ENCODE measurements around the gene NCKAP1. TPM values are rescaled to one million over a fixed set of nuclear protein-coding genes. Genes with fewer than 3 reads are reported as not detected.

Gene NCKAP1
- polyA plus RNA-seq, 1 of the 3 experiments (the other 2 are of a cell fraction), result 64.0 TPM

DNA sequence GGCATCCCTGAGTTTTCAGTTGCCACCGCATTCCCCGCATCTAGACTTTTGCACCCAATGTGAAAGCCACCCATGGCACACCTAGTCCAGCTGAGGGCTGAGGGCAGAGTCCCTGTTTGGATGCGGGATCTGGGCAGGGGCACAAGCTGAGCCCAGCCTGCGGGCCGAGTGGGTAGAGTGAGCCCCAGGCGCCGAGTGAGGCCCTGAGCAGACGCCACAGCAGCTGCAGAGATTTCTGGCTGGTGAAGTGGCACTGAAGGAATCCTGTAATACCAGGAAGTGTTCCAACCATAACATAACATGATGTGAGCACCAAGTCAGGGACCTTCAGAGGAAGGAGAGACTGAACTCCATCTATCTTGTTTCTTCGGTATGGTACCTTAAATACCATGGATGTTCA, 144.1 kb downstream of the NCKAP1 start:
- Histone ChIP-seq H3K27ac (ENCODE audit: low read depth in 2 of 2, low read length in 1 of 2) (no peak overlapping the region), H3K4me1 (ENCODE audit: control insufficient read depth in 1 of 2, insufficient read depth in 2 of 2, low read depth in 1 of 2, low read length in 1 of 2) (peaks cover 4 to 10% of the 10 kb centered on the region in 2 experiments; a peak in 2 of 4 replicates), H3F3A (replicated peaks; ENCODE audit: insufficient read depth) (no peaks in the 10 kb centered on the region), H3K79me2 (ENCODE audit: insufficient read depth) (no peaks in the 10 kb centered on the region), H4K20me1 (ENCODE audit: insufficient read depth) (no peaks in the 10 kb centered on the region), H3K36me3 (replicated peaks in 1 of 2; ENCODE audit: control insufficient read depth in 1 of 2, insufficient read depth in 2 of 2, low read length in 1 of 2) (no peaks in the 10 kb centered on the region), H2AFZ (ENCODE audit: low read depth) (no peak overlapping the region), H3K9me3 (no peaks in the 10 kb centered on the region), H3K4me2 (no peak overlapping the region), H3K27me3 (ENCODE audit: insufficient read depth) (no peaks in the 10 kb centered on the region), H3K4me3 (ENCODE audit: low read depth in 2 of 2, low read length in 1 of 2) (no peak overlapping the region), H3K9me2 (no peaks in the 10 kb centered on the region), H3K9ac (no peak overlapping the region)
- ChIA-PET CTCF (no interaction called here), POLR2A (no interaction called here)
- 87% methylated on average over 5 of the region's 9 CpGs for WGBS (ENCODE audit: low lambda C conversion rate)
- no peak for DNase-seq
- TF ChIP-seq TAF1 (IDR thresholded peaks at IDR 0.05; ENCODE audit: borderline replicate concordance, low read depth, low read length), result no peak
- TF ChIP-seq FOXJ3 (CRISPR knock-in tag; IDR thresholded peaks at IDR 0.05), result no peak
- TF ChIP-seq JUND (IDR thresholded peaks at IDR 0.05), result no peak
- TF ChIP-seq REST (IDR thresholded peaks at IDR 0.05; ENCODE audit: low read depth, low read length), result no peak
- no peak for TF ChIP-seq FOSL2 (IDR thresholded peaks at IDR 0.05; ENCODE audit: borderline replicate concordance, low read depth)
- no peak for TF ChIP-seq EP300 (IDR thresholded peaks at IDR 0.05; ENCODE audit: borderline replicate concordance in 1 of 2, low read depth in 1 of 2, low read length in 1 of 2)
- TF ChIP-seq ELF1 (IDR thresholded peaks at IDR 0.05), result no peak
- no peak for TF ChIP-seq MAX (IDR thresholded peaks at IDR 0.05; ENCODE audit: low read depth)
- no peak for TF ChIP-seq RXRA (IDR thresholded peaks at IDR 0.05; ENCODE audit: borderline replicate concordance, low read depth)
- no peak for TF ChIP-seq POLR2AphosphoS5 (IDR thresholded peaks at IDR 0.05; ENCODE audit: low read depth, low read length)

GRCh38 chr2:182893666-182894065, 144.6 kb downstream of the NCKAP1 start:
- DNase-seq, result no peak
- Histone ChIP-seq H3K4me2 (no peak overlapping the region), H3K9me3 (no peaks in the 10 kb centered on the region), H3K4me1 (ENCODE audit: control insufficient read depth in 1 of 2, insufficient read depth in 2 of 2, low read depth in 1 of 2, low read length in 1 of 2) (peaks cover under 1 to 10% of the 10 kb centered on the region in 2 experiments; a peak in 2 of 4 replicates), H3F3A (replicated peaks; ENCODE audit: insufficient read depth) (no peaks in the 10 kb centered on the region), H3K36me3 (replicated peaks in 1 of 2; ENCODE audit: control insufficient read depth in 1 of 2, insufficient read depth in 2 of 2, low read length in 1 of 2) (no peaks in the 10 kb centered on the region), H3K27me3 (ENCODE audit: insufficient read depth) (no peaks in the 10 kb centered on the region), H3K79me2 (ENCODE audit: insufficient read depth) (no peaks in the 10 kb centered on the region), H3K9ac (no peak overlapping the region), H3K9me2 (no peaks in the 10 kb centered on the region), H3K4me3 (ENCODE audit: low read depth in 2 of 2, low read length in 1 of 2) (no peak overlapping the region), H2AFZ (ENCODE audit: low read depth) (no peak overlapping the region), H4K20me1 (ENCODE audit: insufficient read depth) (no peaks in the 10 kb centered on the region), H3K27ac (ENCODE audit: low read depth in 2 of 2, low read length in 1 of 2) (no peak overlapping the region)
- 86% methylated on average over 4 of the region's 11 CpGs for WGBS (ENCODE audit: low lambda C conversion rate)
- ChIA-PET CTCF (no interaction called here), POLR2A (no interaction called here)
- TF ChIP-seq, protein P1, sequence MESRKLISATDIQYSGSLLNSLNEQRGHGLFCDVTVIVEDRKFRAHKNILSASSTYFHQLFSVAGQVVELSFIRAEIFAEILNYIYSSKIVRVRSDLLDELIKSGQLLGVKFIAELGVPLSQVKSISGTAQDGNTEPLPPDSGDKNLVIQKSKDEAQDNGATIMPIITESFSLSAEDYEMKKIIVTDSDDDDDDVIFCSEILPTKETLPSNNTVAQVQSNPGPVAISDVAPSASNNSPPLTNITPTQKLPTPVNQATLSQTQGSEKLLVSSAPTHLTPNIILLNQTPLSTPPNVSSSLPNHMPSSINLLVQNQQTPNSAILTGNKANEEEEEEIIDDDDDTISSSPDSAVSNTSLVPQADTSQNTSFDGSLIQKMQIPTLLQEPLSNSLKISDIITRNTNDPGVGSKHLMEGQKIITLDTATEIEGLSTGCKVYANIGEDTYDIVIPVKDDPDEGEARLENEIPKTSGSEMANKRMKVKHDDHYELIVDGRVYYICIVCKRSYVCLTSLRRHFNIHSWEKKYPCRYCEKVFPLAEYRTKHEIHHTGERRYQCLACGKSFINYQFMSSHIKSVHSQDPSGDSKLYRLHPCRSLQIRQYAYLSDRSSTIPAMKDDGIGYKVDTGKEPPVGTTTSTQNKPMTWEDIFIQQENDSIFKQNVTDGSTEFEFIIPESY (IDR thresholded peaks at IDR 0.05; ENCODE audit: borderline replicate concordance, low read depth), result no peak
- TF ChIP-seq FOXJ3 (CRISPR knock-in tag; IDR thresholded peaks at IDR 0.05) (no peak), CHD2 (IDR thresholded peaks at IDR 0.05; ENCODE audit: low read length, partially characterized antibody) (no peak), TEAD4 (IDR thresholded peaks at IDR 0.05; ENCODE audit: borderline replicate concordance, insufficient read depth) (no peak), EP300 (IDR thresholded peaks at IDR 0.05; ENCODE audit: borderline replicate concordance in 1 of 2, low read depth in 1 of 2, low read length in 1 of 2) (no peak), RAD21 (IDR thresholded peaks at IDR 0.05; ENCODE audit: low read length) (no peak), USF1 (IDR thresholded peaks at IDR 0.05; ENCODE audit: borderline replicate concordance, low read depth) (no peak), MAX (IDR thresholded peaks at IDR 0.05; ENCODE audit: low read depth) (no peak), JUND (IDR thresholded peaks at IDR 0.05) (no peak), GATA2 (CRISPR knock-in tag; IDR thresholded peaks at IDR 0.05) (no peak), SIN3A (IDR thresholded peaks at IDR 0.05; ENCODE audit: borderline replicate concordance, low read depth, low read length) (no peak), NRF1 (IDR thresholded peaks at IDR 0.05; ENCODE audit: low read depth, low read length) (no peak), YY1 (IDR thresholded peaks at IDR 0.05; ENCODE audit: low read depth) (no peak)
- TF ChIP-seq, protein P2, sequence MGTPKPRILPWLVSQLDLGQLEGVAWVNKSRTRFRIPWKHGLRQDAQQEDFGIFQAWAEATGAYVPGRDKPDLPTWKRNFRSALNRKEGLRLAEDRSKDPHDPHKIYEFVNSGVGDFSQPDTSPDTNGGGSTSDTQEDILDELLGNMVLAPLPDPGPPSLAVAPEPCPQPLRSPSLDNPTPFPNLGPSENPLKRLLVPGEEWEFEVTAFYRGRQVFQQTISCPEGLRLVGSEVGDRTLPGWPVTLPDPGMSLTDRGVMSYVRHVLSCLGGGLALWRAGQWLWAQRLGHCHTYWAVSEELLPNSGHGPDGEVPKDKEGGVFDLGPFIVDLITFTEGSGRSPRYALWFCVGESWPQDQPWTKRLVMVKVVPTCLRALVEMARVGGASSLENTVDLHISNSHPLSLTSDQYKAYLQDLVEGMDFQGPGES (IDR thresholded peaks at IDR 0.05; ENCODE audit: low read depth, low read length), result no peak

Measured in SK-N-SH (cell line).